HCT116 (cell line): ENCODE measurements around the gene MIP. TPM values are rescaled to one million over a fixed set of nuclear protein-coding genes. Genes with fewer than 3 reads are reported as not detected.

Experiments used
- ATAC-seq: fragments of 200-7000 bp; cut with Tn5 transposase; 2 replicates; pipeline ENCODE4 v1.9.1; 2020; ENCODE audit warnings: mild to moderate bottlenecking, moderate library complexity
- BruUV-seq: library from RNA; stranded (reverse); fragments of 400-500 nt; replicated peaks from 2 replicates; lab custom pipeline; 2021; lab: Mats Ljungman, UMichigan
- CTCF ChIA-PET: fragments of 300-600 bp; sonication (Branson Sonifier 250); formaldehyde crosslinking; loops from one replicate; lab custom pipeline; 2021; ENCODE audit warnings: antibody characterized with exemption; lab: Charles Lee
- POLR2A ChIA-PET: fragments of 300-600, 350-600 bp; sonication (Branson Sonifier 250); formaldehyde crosslinking; loops from one replicate; lab custom pipeline; 2021; ENCODE audit warnings: antibody characterized with exemption; lab: Charles Lee
- RAD21 ChIA-PET, 2 experiments: fragments of 300-600 bp; sonication (Branson Sonifier 250); formaldehyde crosslinking; loops; one replicate each; lab custom pipeline; 2023; ENCODE audit warnings: low total read pairs in 2 of 2; ENCODE audit not compliant: uncharacterized antibody in 2 of 2, unreplicated experiment in 2 of 2, low non-redundant PET in 1 of 2; lab: Charles Lee
- DNase-seq: peaks from one replicate; pipeline ENCODE4 v3.0.0-alpha.2; 2010; ENCODE audit warnings: low read depth, low spot score
- H2AFZ ChIP-seq: fragments of 200-600 bp; shearing (Covaris generic), sonication (generic); 2 replicates; pipeline ENCODE4 v1.6.1; 2017; ENCODE audit warnings: low read depth, mixed run types, mixed read lengths, antibody characterized with exemption, low read length; ENCODE audit not compliant: poor library complexity, severe bottlenecking
- H3K27ac ChIP-seq: 2 replicates; pipeline ENCODE4 v1.5.1; 2012; ENCODE audit warnings: low read depth, low read length
- H3K27me3 ChIP-seq: fragments of 200-600 bp; sonication (generic); 2 replicates; pipeline ENCODE4 v1.6.1; 2016; ENCODE audit warnings: mixed run types, low read length, mixed read lengths; ENCODE audit not compliant: insufficient read depth
- H3K36me3 ChIP-seq, 2 experiments: fragments of 200-500 bp in 1 of 2; fragments of 200-600 bp in 1 of 2; sonication (Bioruptor generic) in 1 of 2; sonication (generic) in 1 of 2; 2 replicates each; pipeline versions ENCODE4 v1.5.1 to v1.6.1; 2014 to 2016; ENCODE audit warnings: low read length in 2 of 2, inconsistent platforms in 1 of 2, mixed read lengths in 1 of 2, mixed run types in 1 of 2; ENCODE audit not compliant: insufficient read depth in 2 of 2, control insufficient read depth in 1 of 2
- H3K4me1 ChIP-seq, 2 experiments: fragments of 200-600 bp in 1 of 2; sonication (generic) in 1 of 2; 2 replicates each; pipeline versions ENCODE4 v1.5.1 to v1.6.1; 2012 to 2017; ENCODE audit warnings: low read length in 2 of 2, inconsistent platforms in 1 of 2, mild to moderate bottlenecking in 1 of 2, mixed read lengths in 1 of 2, mixed run types in 1 of 2, moderate library complexity in 1 of 2; ENCODE audit not compliant: insufficient read depth in 2 of 2, control insufficient read depth in 1 of 2
- H3K4me2 ChIP-seq: fragments of 200-600 bp; sonication (generic); 2 replicates; pipeline ENCODE4 v1.6.1; 2017; ENCODE audit warnings: mixed run types, low read length, mixed read lengths
- H3K4me3 ChIP-seq, 2 experiments: fragments of 200-600 bp in 1 of 2; sonication (generic) in 1 of 2; replicated peaks in 1 of 2; 2 replicates each; pipeline ENCODE4 v1.5.1; 2011 to 2016; ENCODE audit warnings: low read length in 2 of 2, control low read depth in 1 of 2, low read depth in 1 of 2, mild to moderate bottlenecking in 1 of 2, mixed read lengths in 1 of 2, mixed run types in 1 of 2
- H3K79me2 ChIP-seq: fragments of 200-600 bp; sonication (generic); 2 replicates; pipeline ENCODE4 v1.6.1; 2017; ENCODE audit warnings: mild to moderate bottlenecking, mixed run types, low read length, moderate library complexity, mixed read lengths; ENCODE audit not compliant: insufficient read depth
- H3K9ac ChIP-seq: fragments of 200-600 bp; sonication (generic); 2 replicates; pipeline ENCODE4 v1.6.1; 2016; ENCODE audit warnings: low read length, mixed read lengths
- H3K9me2 ChIP-seq: fragments of 200-600 bp; sonication (generic), shearing (Covaris generic); 2 replicates; pipeline ENCODE4 v1.6.1; 2017; ENCODE audit warnings: mixed run types, mild to moderate bottlenecking, moderate library complexity; ENCODE audit not compliant: insufficient read depth
- H3K9me3 ChIP-seq, 2 experiments: fragments of 200-500 bp in 1 of 2; fragments of 200-600 bp in 1 of 2; sonication (Bioruptor generic) in 1 of 2; sonication (generic) in 1 of 2; 2 replicates each; pipeline ENCODE4 v1.6.1; 2014 to 2017; ENCODE audit warnings: low read length in 2 of 2, mixed read lengths in 2 of 2, inconsistent platforms in 1 of 2, low read depth in 1 of 2, mild to moderate bottlenecking in 1 of 2, mixed run types in 1 of 2, moderate library complexity in 1 of 2; ENCODE audit not compliant: control insufficient read depth in 1 of 2, insufficient read depth in 1 of 2
- H4K20me1 ChIP-seq: fragments of 200-600 bp; sonication (generic), shearing (Covaris generic); 2 replicates; pipeline ENCODE4 v1.6.1; 2017; ENCODE audit warnings: mixed run types, mild to moderate bottlenecking, moderate library complexity; ENCODE audit not compliant: insufficient read depth
- CBX3 ChIP-seq: IDR thresholded peaks from 2 replicates; pipeline ENCODE4 v1.6.1; 2012; ENCODE audit warnings: low read depth
- EGR1 ChIP-seq: IDR thresholded peaks from 2 replicates; pipeline ENCODE4 v1.6.1; 2012; ENCODE audit warnings: low read depth
- EZH2 ChIP-seq: fragments of 200-600 bp; sonication (generic); IDR thresholded peaks from 2 replicates; pipeline ENCODE4 v1.6.1; 2017; ENCODE audit warnings: antibody characterized with exemption, mixed run types
- EZH2phosphoT487 ChIP-seq: fragments of 200-600 bp; IDR thresholded peaks from 2 replicates; pipeline ENCODE4 v1.6.1; 2018; ENCODE audit warnings: antibody characterized with exemption, borderline replicate concordance
- FOSL1 ChIP-seq: IDR thresholded peaks from 2 replicates; pipeline ENCODE4 v1.6.1; 2012; ENCODE audit warnings: low read depth
- POLR2A ChIP-seq: IDR thresholded peaks from 2 replicates; pipeline ENCODE4 v1.7.0; 2011; ENCODE audit warnings: borderline replicate concordance; ENCODE audit not compliant: insufficient read depth, insufficient read length; ENCODE audit errors: extremely low read depth
- POLR2AphosphoS5 ChIP-seq: IDR thresholded peaks from 2 replicates; pipeline ENCODE4 v1.6.1; 2011; ENCODE audit warnings: mild to moderate bottlenecking, low read depth, low read length, moderate library complexity
- RAD21 ChIP-seq: IDR thresholded peaks from 2 replicates; pipeline ENCODE4 v1.6.1; 2012; ENCODE audit warnings: low read depth, mild to moderate bottlenecking
- SIN3A ChIP-seq: IDR thresholded peaks from 2 replicates; pipeline ENCODE4 v1.6.1; 2012; ENCODE audit warnings: low read depth
- SP1 ChIP-seq: IDR thresholded peaks from 2 replicates; pipeline ENCODE4 v1.6.1; 2012; ENCODE audit warnings: low read depth
- SRF ChIP-seq: IDR thresholded peaks from 2 replicates; pipeline ENCODE4 v1.6.1; 2012; ENCODE audit warnings: low read depth
- TCF7L2 ChIP-seq: IDR thresholded peaks from 2 replicates; pipeline ENCODE4 v1.7.0; 2011; ENCODE audit warnings: borderline replicate concordance, inconsistent platforms; ENCODE audit not compliant: insufficient read depth, insufficient read length; ENCODE audit errors: extremely low read depth
- YY1 ChIP-seq: IDR thresholded peaks from 2 replicates; pipeline ENCODE4 v1.6.1; 2011; ENCODE audit warnings: low read length, low read depth, moderate library complexity, mild to moderate bottlenecking; ENCODE audit not compliant: insufficient replicate concordance; ENCODE audit errors: extremely low read depth
- ZFX ChIP-seq: fragments of 450-650 bp; IDR thresholded peaks from 2 replicates; pipeline ENCODE4 v1.6.1; 2017
- ZNF274 ChIP-seq: fragments of 200-500 bp; sonication (Bioruptor generic); IDR thresholded peaks from 2 replicates; pipeline ENCODE4 v1.6.1; 2014; ENCODE audit warnings: mild to moderate bottlenecking, low read depth, low read length, inconsistent platforms
- intact Hi-C: fragments of 100-400 bp; cut with micrococcal nuclease; formaldehyde crosslinking; loops from 2 replicates; pipeline ENCODE4 v1.10.0; 2022
- total RNA-seq: library from RNA; stranded (reverse); gene quantifications from one replicate; pipeline ENCODE4 v1.2.1, GENCODE V29; 2021; ENCODE audit not compliant: unreplicated experiment
- TF ChIP-seq, protein P1 (sequence below): IDR thresholded peaks from 2 replicates; pipeline ENCODE4 v1.6.1; 2012
- TF ChIP-seq, protein P2 (sequence below): IDR thresholded peaks from 2 replicates; pipeline ENCODE4 v1.6.1; 2012
- TF ChIP-seq, protein P3 (sequence below), 3 experiments: fragments of 200-600 bp in 1 of 3; sonication (generic) in 1 of 3; IDR thresholded peaks in 2 of 3; conservative IDR thresholded peaks in 1 of 3; 2 replicates each; pipeline ENCODE4 v1.5.1; 2012 to 2017; ENCODE audit warnings: low read depth in 2 of 3, low read length in 2 of 3, antibody characterized with exemption in 1 of 3, borderline replicate concordance in 1 of 3, control low read depth in 1 of 3, mild to moderate bottlenecking in 1 of 3, mixed read lengths in 1 of 3, mixed run types in 1 of 3, moderate library complexity in 1 of 3; ENCODE audit not compliant: insufficient read depth in 1 of 3
- TF ChIP-seq, protein P4 (sequence below): IDR thresholded peaks from 2 replicates; pipeline ENCODE4 v1.6.1; 2012; ENCODE audit warnings: low read depth

The MIP gene
- total RNA-seq, 1 experiment from 2014 or later, result 0.79 TPM

DNA sequence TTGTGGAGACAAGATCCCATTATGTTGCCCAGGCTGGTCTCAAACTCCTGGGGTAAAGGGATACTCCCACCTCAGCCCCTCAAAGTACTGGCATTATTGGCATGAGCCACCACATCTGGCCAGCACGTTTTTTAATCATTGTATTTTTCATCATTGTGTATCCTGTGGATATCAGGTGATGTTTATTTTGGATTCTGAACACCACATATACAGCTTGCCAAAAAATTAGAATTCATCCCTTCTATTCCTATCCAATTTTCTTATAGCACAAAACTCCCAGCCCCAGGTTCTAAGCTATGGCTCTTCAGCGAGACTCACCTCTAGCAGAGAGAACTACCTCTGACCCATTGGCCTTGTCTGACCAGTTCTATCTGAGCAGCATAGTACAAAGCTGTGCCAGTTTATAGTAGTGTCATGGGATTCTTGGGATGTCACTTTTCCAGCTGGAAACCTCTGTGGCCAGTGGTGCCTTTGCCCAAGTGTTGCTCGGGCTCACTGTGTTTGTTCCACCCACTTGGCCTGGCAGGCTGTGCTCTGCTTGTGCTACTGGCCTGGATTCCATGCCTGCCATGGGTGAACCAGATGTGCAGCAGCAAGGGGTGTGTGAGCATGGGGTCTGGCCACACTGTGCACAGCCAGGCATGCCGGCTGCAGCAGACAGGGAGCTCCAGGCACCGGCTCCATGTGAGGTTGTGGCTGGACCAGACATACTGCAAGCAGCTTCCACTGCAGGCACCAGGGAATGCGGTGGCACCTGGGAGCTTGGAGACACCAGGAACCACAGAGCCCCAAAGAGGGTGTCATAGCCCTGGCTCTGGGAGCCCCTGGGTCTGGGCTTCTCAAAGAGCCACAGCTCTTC lies 42.4 kb downstream of the MIP start:
- no peak overlapping the region for H2AFZ ChIP-seq
- DNase-seq, result no peak

More for the DNA sequence above, 42.4 kb downstream of the MIP start:
- Histone ChIP-seq H3K79me2 (no peaks in the 10 kb centered on the region), H3K9me3 (no peaks in the 10 kb centered on the region), H3K27me3 (no peaks in the 10 kb centered on the region), H4K20me1 (no peaks in the 10 kb centered on the region), H3K4me3 (no peak overlapping the region), H3K9ac (no peak overlapping the region), H3K4me2 (no peak overlapping the region), H3K4me1 (no peaks in the 10 kb centered on the region), H3K9me2 (no peaks in the 10 kb centered on the region), H3K36me3 (peaks cover 0 to 10% of the 10 kb centered on the region in 2 experiments; a peak in 1 of 4 replicates), H3K27ac (no peak overlapping the region)
- TF ChIP-seq SRF (no peak), POLR2A (no peak), POLR2AphosphoS5 (no peak), CBX3 (no peak), EZH2 (no peak), SIN3A (no peak), ZFX (no peak), ZNF274 (no peak), EGR1 (no peak), EZH2phosphoT487 (no peak), YY1 (no peak), SP1 (no peak), FOSL1 (no peak), TCF7L2 (no peak), RAD21 (no peak)
- TF ChIP-seq, protein P1, sequence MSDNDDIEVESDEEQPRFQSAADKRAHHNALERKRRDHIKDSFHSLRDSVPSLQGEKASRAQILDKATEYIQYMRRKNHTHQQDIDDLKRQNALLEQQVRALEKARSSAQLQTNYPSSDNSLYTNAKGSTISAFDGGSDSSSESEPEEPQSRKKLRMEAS, result no peak
- TF ChIP-seq, protein P2, sequence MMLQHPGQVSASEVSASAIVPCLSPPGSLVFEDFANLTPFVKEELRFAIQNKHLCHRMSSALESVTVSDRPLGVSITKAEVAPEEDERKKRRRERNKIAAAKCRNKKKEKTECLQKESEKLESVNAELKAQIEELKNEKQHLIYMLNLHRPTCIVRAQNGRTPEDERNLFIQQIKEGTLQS, result no peak
- TF ChIP-seq, protein P3, sequence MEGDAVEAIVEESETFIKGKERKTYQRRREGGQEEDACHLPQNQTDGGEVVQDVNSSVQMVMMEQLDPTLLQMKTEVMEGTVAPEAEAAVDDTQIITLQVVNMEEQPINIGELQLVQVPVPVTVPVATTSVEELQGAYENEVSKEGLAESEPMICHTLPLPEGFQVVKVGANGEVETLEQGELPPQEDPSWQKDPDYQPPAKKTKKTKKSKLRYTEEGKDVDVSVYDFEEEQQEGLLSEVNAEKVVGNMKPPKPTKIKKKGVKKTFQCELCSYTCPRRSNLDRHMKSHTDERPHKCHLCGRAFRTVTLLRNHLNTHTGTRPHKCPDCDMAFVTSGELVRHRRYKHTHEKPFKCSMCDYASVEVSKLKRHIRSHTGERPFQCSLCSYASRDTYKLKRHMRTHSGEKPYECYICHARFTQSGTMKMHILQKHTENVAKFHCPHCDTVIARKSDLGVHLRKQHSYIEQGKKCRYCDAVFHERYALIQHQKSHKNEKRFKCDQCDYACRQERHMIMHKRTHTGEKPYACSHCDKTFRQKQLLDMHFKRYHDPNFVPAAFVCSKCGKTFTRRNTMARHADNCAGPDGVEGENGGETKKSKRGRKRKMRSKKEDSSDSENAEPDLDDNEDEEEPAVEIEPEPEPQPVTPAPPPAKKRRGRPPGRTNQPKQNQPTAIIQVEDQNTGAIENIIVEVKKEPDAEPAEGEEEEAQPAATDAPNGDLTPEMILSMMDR (IDR thresholded peaks at IDR 0.05 in 2 of 3, conservative IDR thresholded peaks at IDR 0.05 in 1 of 3; ENCODE audit: borderline replicate concordance in 1 of 3, insufficient read depth in 1 of 3, low read depth in 2 of 3, low read length in 2 of 3), result no peak
- TF ChIP-seq, protein P4, sequence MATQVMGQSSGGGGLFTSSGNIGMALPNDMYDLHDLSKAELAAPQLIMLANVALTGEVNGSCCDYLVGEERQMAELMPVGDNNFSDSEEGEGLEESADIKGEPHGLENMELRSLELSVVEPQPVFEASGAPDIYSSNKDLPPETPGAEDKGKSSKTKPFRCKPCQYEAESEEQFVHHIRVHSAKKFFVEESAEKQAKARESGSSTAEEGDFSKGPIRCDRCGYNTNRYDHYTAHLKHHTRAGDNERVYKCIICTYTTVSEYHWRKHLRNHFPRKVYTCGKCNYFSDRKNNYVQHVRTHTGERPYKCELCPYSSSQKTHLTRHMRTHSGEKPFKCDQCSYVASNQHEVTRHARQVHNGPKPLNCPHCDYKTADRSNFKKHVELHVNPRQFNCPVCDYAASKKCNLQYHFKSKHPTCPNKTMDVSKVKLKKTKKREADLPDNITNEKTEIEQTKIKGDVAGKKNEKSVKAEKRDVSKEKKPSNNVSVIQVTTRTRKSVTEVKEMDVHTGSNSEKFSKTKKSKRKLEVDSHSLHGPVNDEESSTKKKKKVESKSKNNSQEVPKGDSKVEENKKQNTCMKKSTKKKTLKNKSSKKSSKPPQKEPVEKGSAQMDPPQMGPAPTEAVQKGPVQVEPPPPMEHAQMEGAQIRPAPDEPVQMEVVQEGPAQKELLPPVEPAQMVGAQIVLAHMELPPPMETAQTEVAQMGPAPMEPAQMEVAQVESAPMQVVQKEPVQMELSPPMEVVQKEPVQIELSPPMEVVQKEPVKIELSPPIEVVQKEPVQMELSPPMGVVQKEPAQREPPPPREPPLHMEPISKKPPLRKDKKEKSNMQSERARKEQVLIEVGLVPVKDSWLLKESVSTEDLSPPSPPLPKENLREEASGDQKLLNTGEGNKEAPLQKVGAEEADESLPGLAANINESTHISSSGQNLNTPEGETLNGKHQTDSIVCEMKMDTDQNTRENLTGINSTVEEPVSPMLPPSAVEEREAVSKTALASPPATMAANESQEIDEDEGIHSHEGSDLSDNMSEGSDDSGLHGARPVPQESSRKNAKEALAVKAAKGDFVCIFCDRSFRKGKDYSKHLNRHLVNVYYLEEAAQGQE, result no peak
- CTCF ChIA-PET, result no interaction called here
- no TSS peak for BruUV-seq
- intact Hi-C loops, result no loop called here
- POLR2A ChIA-PET, result no interaction called here
- no peak for ATAC-seq
- RAD21 ChIA-PET, result no interaction called here
